Prostate gland (tissue), 2 donors: ENCODE measurements around the gene SMCR8. TPM values are rescaled to one million over a fixed set of nuclear protein-coding genes. Genes with fewer than 3 reads are reported as not detected.

ENCODE experiments used
- DNase-seq: peaks from one replicate; pipeline ENCODE4 v3.0.0-alpha.2; 2019; ENCODE audit warnings: low spot score
- H3K27ac ChIP-seq, 2 donors: fragments of 200-600 bp; sonication (generic); 2 replicates each; pipeline ENCODE4 v1.5.1; 2017 to 2019
- H3K27me3 ChIP-seq: fragments of 200-600 bp; sonication (generic); replicated peaks from 2 replicates; pipeline ENCODE4 v1.5.1; 2019; ENCODE audit not compliant: insufficient read depth
- H3K36me3 ChIP-seq, 2 donors: fragments of 200-600 bp; sonication (generic); 1 replicate in 1 of 2; 2 replicates in 1 of 2; pipeline versions ENCODE4 v1.5.1 to v1.8.1; 2017 to 2019
- H3K4me1 ChIP-seq: fragments of 200-600 bp; sonication (generic); replicated peaks from 2 replicates; pipeline ENCODE4 v1.5.1; 2019
- H3K4me3 ChIP-seq, 2 donors: fragments of 200-600 bp; sonication (generic); 2 replicates each; pipeline ENCODE4 v1.5.1; 2017 to 2019
- H3K9me3 ChIP-seq: fragments of 200-600 bp; sonication (generic); 2 replicates; pipeline ENCODE4 v1.5.1; 2017
- POLR2A ChIP-seq: fragments of 450-650 bp; IDR thresholded peaks from one replicate; pipeline ENCODE4 v1.6.1; 2016; ENCODE audit warnings: antibody characterized with exemption, mild to moderate bottlenecking
- POLR2AphosphoS5 ChIP-seq: sonication (generic); formaldehyde crosslinking; IDR thresholded peaks from one replicate; pipeline ENCODE4 v1.6.1; 2017; ENCODE audit warnings: antibody characterized with exemption
- WGBS: methylation state at CpG from one replicate; pipeline ENCODE4 v1.1.5; 2018; 5-methylcytosine and 5-hydroxymethylcytosine counted together
- intact Hi-C: fragments of 100-400 bp; cut with DNase I; formaldehyde crosslinking; loops from one replicate; pipeline ENCODE4 v1.14.2; 2022
- total RNA-seq, 2 donors: library from RNA; depleted of rRNA; stranded (reverse); fragments of >200 nt; gene quantifications; one replicate each; pipeline ENCODE4 v1.1.0, GENCODE V29; 2016
- TF ChIP-seq, protein P1 (sequence below), 4 experiments: fragments of 200-600 bp in 2 of 4; fragments of 450-650 bp in 2 of 4; sonication (generic) in 2 of 4; IDR thresholded peaks; 1 replicate in 3 of 4; 2 replicates in 1 of 4; pipeline ENCODE4 v1.5.1; 2016 to 2019; ENCODE audit warnings: antibody characterized with exemption in 4 of 4, mild to moderate bottlenecking in 2 of 4, moderate library complexity in 2 of 4

SMCR8 gene
- total RNA-seq, 2 donors from 2014 or later, result 19.0 to 25.3 TPM

DNA sequence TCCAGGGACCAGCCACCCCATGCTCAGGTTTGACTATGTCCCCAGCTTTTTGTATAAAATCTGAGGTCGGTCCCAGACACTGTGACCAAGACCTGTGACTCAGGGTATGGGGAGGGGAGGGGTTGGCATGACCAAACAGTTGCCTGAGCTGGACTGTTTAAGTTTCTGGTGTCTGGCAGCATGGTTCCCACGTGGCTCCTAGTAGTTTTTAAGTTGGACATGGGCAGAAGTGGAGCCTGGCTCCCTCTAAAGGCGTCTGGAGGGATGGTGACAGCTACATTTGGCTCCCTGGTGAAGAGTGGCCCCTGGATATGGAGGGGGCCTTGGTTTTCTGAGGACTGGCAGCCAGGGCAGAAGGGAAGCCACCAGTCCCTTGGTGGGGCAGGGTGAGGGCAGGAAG, 7.9 kb downstream of the SMCR8 start:
- H3K36me3 ChIP-seq, result peaks cover 2 to 28% of the 10 kb centered on the region in 2 donors
- no peak for DNase-seq
- no peaks in the 10 kb centered on the region for H3K27me3 ChIP-seq
- peaks cover 10% of the 10 kb centered on the region for H3K4me1 ChIP-seq
- 57% methylated on average over 3 of the region's 3 CpGs for WGBS
- no peak overlapping the region for H3K27ac ChIP-seq
- no peak overlapping the region for H3K4me3 ChIP-seq
- intact Hi-C loops, result no loop called here
- no peaks in the 10 kb centered on the region for H3K9me3 ChIP-seq
- TF ChIP-seq, protein P1, sequence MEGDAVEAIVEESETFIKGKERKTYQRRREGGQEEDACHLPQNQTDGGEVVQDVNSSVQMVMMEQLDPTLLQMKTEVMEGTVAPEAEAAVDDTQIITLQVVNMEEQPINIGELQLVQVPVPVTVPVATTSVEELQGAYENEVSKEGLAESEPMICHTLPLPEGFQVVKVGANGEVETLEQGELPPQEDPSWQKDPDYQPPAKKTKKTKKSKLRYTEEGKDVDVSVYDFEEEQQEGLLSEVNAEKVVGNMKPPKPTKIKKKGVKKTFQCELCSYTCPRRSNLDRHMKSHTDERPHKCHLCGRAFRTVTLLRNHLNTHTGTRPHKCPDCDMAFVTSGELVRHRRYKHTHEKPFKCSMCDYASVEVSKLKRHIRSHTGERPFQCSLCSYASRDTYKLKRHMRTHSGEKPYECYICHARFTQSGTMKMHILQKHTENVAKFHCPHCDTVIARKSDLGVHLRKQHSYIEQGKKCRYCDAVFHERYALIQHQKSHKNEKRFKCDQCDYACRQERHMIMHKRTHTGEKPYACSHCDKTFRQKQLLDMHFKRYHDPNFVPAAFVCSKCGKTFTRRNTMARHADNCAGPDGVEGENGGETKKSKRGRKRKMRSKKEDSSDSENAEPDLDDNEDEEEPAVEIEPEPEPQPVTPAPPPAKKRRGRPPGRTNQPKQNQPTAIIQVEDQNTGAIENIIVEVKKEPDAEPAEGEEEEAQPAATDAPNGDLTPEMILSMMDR (IDR thresholded peaks at IDR 0.05), result no peak
- no peak for TF ChIP-seq POLR2A
- no peak for TF ChIP-seq POLR2AphosphoS5

GRCh38 chr17:18323507-18324139, 8.5 kb downstream of the SMCR8 start:
- Histone ChIP-seq H3K36me3 (peaks cover 2 to 28% of the 10 kb centered on the region in 2 donors), H3K9me3 (no peaks in the 10 kb centered on the region), H3K27me3 (no peaks in the 10 kb centered on the region), H3K4me3 (no peak overlapping the region), H3K4me1 (peaks cover 10% of the 10 kb centered on the region), H3K27ac (no peak overlapping the region)
- no peak for DNase-seq
- intact Hi-C loops, result no loop called here
- no peak for TF ChIP-seq POLR2AphosphoS5
- TF ChIP-seq, protein P1 (IDR thresholded peaks at IDR 0.05), result no peak
- no peak for TF ChIP-seq POLR2A
- WGBS, result 93% methylated on average over 16 of the region's 16 CpGs

DNA sequence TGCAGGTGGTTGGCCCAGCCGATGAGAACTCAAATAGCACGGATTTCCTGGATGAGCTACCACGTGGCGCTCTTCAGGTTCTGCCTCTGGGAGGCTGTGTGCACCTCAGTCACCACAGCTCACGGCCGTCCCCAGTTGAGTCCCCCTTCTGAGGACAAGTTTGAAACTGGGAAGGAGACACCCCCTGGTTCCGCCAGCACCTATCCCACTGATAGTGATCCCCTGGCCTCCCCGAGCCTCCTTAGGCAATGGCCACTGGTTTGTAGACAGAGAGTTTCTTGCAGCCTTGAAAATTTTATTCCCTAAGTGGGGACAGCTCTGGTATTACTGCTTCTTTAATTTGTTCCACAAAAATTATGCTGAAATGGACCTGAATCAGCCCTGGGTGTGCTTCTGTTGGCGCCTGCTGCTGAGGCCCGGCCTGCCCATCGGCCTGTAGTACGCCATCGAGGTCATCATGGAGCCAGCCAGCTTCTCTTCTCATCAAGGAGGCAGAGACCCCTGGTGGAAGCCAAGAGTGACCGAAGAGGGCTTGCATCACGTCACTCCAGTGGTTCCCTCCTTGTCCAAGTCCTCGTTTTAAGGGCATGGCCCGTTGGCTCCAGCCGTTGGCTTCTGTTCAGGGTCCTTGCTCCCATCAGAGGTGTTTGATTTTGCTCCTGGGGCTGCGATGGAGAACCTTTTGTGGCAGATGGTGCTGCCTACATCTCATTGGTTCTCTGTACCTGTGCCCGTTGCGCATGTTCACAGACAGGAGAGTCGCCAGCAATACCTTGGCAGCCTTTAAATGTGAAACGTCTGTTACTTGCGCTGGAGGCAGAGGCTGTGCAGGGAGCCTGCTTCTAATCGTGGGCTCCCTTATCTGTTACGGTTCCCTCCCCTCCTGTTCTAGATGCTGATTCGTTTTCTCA, 9.3 kb downstream of the SMCR8 start:
- Histone ChIP-seq H3K27ac (no peak overlapping the region), H3K36me3 (peaks cover 2 to 28% of the 10 kb centered on the region in 2 donors), H3K4me1 (peaks cover 2% of the 10 kb centered on the region), H3K4me3 (no peak overlapping the region), H3K27me3 (no peaks in the 10 kb centered on the region), H3K9me3 (no peaks in the 10 kb centered on the region)
- DNase-seq, result no peak
- intact Hi-C loops, result no loop called here
- TF ChIP-seq, protein P1 (IDR thresholded peaks at IDR 0.05), result no peak
- TF ChIP-seq POLR2A, result no peak
- no peak for TF ChIP-seq POLR2AphosphoS5
- WGBS, result 90% methylated on average over 27 of the region's 27 CpGs

DNA sequence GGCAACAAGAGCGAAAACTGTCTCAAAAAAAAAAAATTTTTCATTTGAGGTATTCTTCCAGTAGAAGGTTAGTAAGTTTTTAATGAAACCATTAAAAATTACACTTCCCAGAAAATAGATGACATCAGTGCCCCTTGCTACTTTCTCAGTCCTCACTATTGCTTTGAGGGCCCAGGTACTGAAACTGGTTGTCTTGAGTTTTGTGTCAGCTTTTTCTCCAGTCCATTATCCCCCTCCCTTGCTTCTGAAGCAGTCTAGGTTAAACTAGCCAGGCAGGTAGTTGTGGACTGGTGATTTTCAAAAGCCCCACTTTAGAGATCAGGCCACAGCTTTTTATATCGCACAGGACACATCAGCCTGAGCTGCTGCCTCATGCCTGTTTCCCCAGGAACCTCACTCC, 10.9 kb downstream of the SMCR8 start:
- TF ChIP-seq POLR2AphosphoS5, result no peak
- TF ChIP-seq, protein P1 (IDR thresholded peaks at IDR 0.05), result no peak
- no peak for TF ChIP-seq POLR2A
- DNase-seq, result no peak
- H3K27ac ChIP-seq, result no peak overlapping the region
- H3K36me3 ChIP-seq, result peaks cover 2 to 28% of the 10 kb centered on the region in 2 donors
- 96% methylated on average over 2 of the region's 2 CpGs for WGBS
- intact Hi-C loops, result no loop called here
- H3K4me1 ChIP-seq, result no peaks in the 10 kb centered on the region
- no peaks in the 10 kb centered on the region for H3K27me3 ChIP-seq
- H3K4me3 ChIP-seq, result no peak overlapping the region
- H3K9me3 ChIP-seq, result no peaks in the 10 kb centered on the region
